HG03378 (cell line): ENCODE results near the gene AGTR1.
"Not testable (repeated sequence)": the region's sequence is repeated elsewhere in the genome, so short reads cannot be mapped to it uniquely, and the experiment has no call there.

Source experiments
- ATAC-seq: cut with Tn5 transposase; IDR thresholded peaks from one replicate; pipeline ENCODE4 v1.9.1; 2021; ENCODE audit warnings: mild to moderate bottlenecking, moderate library complexity; ENCODE audit not compliant: unreplicated experiment

AGTR1 gene

GRCh38 chr3:148757238-148758215, 59.8 kb downstream of the AGTR1 start:
- no peak for ATAC-seq

GRCh38 chr3:148758303-148758884, 60.7 kb downstream of the AGTR1 start:
- no peak for ATAC-seq

- ATAC-seq = no peak
Measured at GRCh38 chr3:148759430-148759829, 61.7 kb downstream of the AGTR1 start.

- ATAC-seq = no peak
Measured at GRCh38 chr3:148763156-148763680, 65.5 kb downstream of the AGTR1 start.

- no peak for ATAC-seq
Measured at GRCh38 chr3:148763986-148764935, 66.6 kb downstream of the AGTR1 start.

GRCh38 chr3:148772361-148772760, 74.7 kb downstream of the AGTR1 start:
- no peak for ATAC-seq

- no peak for ATAC-seq
Measured at GRCh38 chr3:148772835-148773234, 75.1 kb downstream of the AGTR1 start.

- peak; percentile 61 for ATAC-seq
Measured at GRCh38 chr3:148773805-148774204, 76.1 kb downstream of the AGTR1 start.

GRCh38 chr3:148778926-148779325, 81.2 kb downstream of the AGTR1 start:
- ATAC-seq = no peak

- ATAC-seq = not testable (repeated sequence)
Measured at GRCh38 chr3:148785026-148785425, 87.3 kb downstream of the AGTR1 start.

GRCh38 chr3:148786159-148786558, 88.5 kb downstream of the AGTR1 start:
- not testable (repeated sequence) for ATAC-seq

GRCh38 chr3:148789146-148789545, 91.4 kb downstream of the AGTR1 start:
- ATAC-seq = no peak

GRCh38 chr3:148789906-148790305, 92.2 kb downstream of the AGTR1 start:
- ATAC-seq = no peak

- ATAC-seq = no peak
Measured at GRCh38 chr3:148790370-148790769, 92.7 kb downstream of the AGTR1 start.

- no peak for ATAC-seq
Measured at GRCh38 chr3:148790851-148791735, 93.4 kb downstream of the AGTR1 start.

- no peak for ATAC-seq
Measured at GRCh38 chr3:148791920-148792319, 94.2 kb downstream of the AGTR1 start.

GRCh38 chr3:148792516-148792915, 94.8 kb downstream of the AGTR1 start:
- no peak for ATAC-seq
